K562 (cell line): ENCODE measurements around the gene BCL2L1. TPM values are rescaled to one million over a fixed set of nuclear protein-coding genes. Genes with fewer than 3 reads are reported as not detected.

ENCODE experiments used
- ARHGAP35 ChIP-seq: fragments of 450-650 bp; IDR thresholded peaks from 2 replicates; pipeline ENCODE4 v1.6.1; 2018; ENCODE audit not compliant: partially characterized antibody
- BRCA1 ChIP-seq, 2 experiments: fragments of 450-650 bp in 1 of 2; sonication (generic) in 1 of 2; formaldehyde crosslinking in 1 of 2; IDR thresholded peaks; 2 replicates each; pipeline versions ENCODE4 v1.5.0 to v1.6.1; 2017 to 2020; ENCODE audit warnings: mild to moderate bottlenecking in 1 of 2, missing genetic modification reagents in 1 of 2
- CBFB ChIP-seq: sonication (generic); formaldehyde crosslinking; IDR thresholded peaks from 2 replicates; pipeline ENCODE4 v1.4.0; 2020; ENCODE audit warnings: mild to moderate bottlenecking, missing genetic modification reagents
- CTBP1 ChIP-seq: fragments of 450-650 bp; IDR thresholded peaks from 2 replicates; pipeline ENCODE4 v1.6.1; 2016; ENCODE audit warnings: borderline replicate concordance
- FOXA1 ChIP-seq: fragments of 450-650 bp; IDR thresholded peaks from 2 replicates; pipeline ENCODE4 v1.6.1; 2016; ENCODE audit warnings: mild to moderate bottlenecking, borderline replicate concordance
- KLF6 ChIP-seq: fragments of 250-450 bp; sonication (Bioruptor Pico); IDR thresholded peaks from 2 replicates; pipeline ENCODE4 v1.4.0; 2020; ENCODE audit warnings: mild to moderate bottlenecking, moderate library complexity, borderline replicate concordance
- NCOA2 ChIP-seq, 2 experiments: fragments of 450-650 bp; IDR thresholded peaks; 2 replicates each; pipeline ENCODE4 v1.6.1; 2018; ENCODE audit warnings: mild to moderate bottlenecking in 2 of 2, moderate library complexity in 1 of 2; ENCODE audit not compliant: partially characterized antibody in 2 of 2
- NFXL1 ChIP-seq: fragments of 450-650 bp; formaldehyde crosslinking; IDR thresholded peaks from 2 replicates; pipeline ENCODE4 v1.4.0; 2021; ENCODE audit warnings: mild to moderate bottlenecking
- NFYB ChIP-seq: IDR thresholded peaks from 2 replicates; pipeline ENCODE4 v1.6.1; 2011; ENCODE audit warnings: mild to moderate bottlenecking, moderate library complexity; ENCODE audit not compliant: insufficient read length; ENCODE audit errors: extremely low read depth
- PHB2 ChIP-seq: fragments of 450-650 bp; IDR thresholded peaks from 2 replicates; pipeline ENCODE4 v1.6.1; 2017; ENCODE audit warnings: low read depth
- PHF8 ChIP-seq: fragments of 200-600 bp; sonication (generic); IDR thresholded peaks from 2 replicates; pipeline ENCODE4 v1.6.1; 2012; ENCODE audit warnings: mixed run types, mild to moderate bottlenecking, inconsistent platforms, low read length, moderate library complexity, borderline replicate concordance
- PHTF2 ChIP-seq: fragments of 250-450 bp; sonication (Bioruptor Pico); IDR thresholded peaks from 2 replicates; pipeline ENCODE4 v1.5.0; 2021; ENCODE audit warnings: mild to moderate bottlenecking
- POLR2G ChIP-seq: fragments of 200-400 bp; formaldehyde crosslinking; IDR thresholded peaks from 2 replicates; pipeline ENCODE4 v1.6.1; 2017; ENCODE audit warnings: low read depth, mild to moderate bottlenecking, antibody characterized with exemption, low read length, moderate library complexity
- RAD51 ChIP-seq: fragments of 450-650 bp; IDR thresholded peaks from 2 replicates; pipeline ENCODE4 v1.7.1; 2016; ENCODE audit warnings: low read depth, mild to moderate bottlenecking, borderline replicate concordance
- RBBP5 ChIP-seq: fragments of 200-600 bp; sonication (generic); IDR thresholded peaks from 2 replicates; pipeline ENCODE4 v1.6.1; 2012; ENCODE audit warnings: borderline replicate concordance, mild to moderate bottlenecking, low read length, control low read depth, inconsistent platforms; ENCODE audit not compliant: insufficient read depth, poor library complexity, severe bottlenecking
- RBM34 ChIP-seq: fragments of 200-400 bp; formaldehyde crosslinking; IDR thresholded peaks from 2 replicates; pipeline ENCODE4 v1.6.1; 2018; ENCODE audit warnings: low read length, borderline replicate concordance; ENCODE audit not compliant: insufficient read depth
- SIX5 ChIP-seq, 2 experiments: IDR thresholded peaks; 2 replicates each; pipeline ENCODE4 v1.6.1; 2011; ENCODE audit warnings: low read length in 2 of 2, borderline replicate concordance in 1 of 2, low read depth in 1 of 2, mild to moderate bottlenecking in 1 of 2, moderate library complexity in 1 of 2; ENCODE audit not compliant: insufficient read depth in 1 of 2
- SLC30A9 ChIP-seq: fragments of 250-450 bp; sonication (Bioruptor Pico); IDR thresholded peaks from 2 replicates; pipeline ENCODE4 v1.8.0; 2022; ENCODE audit warnings: mild to moderate bottlenecking, moderate library complexity
- SMAD4 ChIP-seq: fragments of 250-450 bp; sonication (Bioruptor Pico); conservative IDR thresholded peaks from 2 replicates; pipeline ENCODE4 v1.8.0; 2021; ENCODE audit warnings: inconsistent platforms, mild to moderate bottlenecking, moderate library complexity
- SP2 ChIP-seq: IDR thresholded peaks from 2 replicates; pipeline ENCODE4 v1.6.1; 2011; ENCODE audit warnings: mild to moderate bottlenecking, low read depth, low read length, moderate library complexity; ENCODE audit not compliant: poor library complexity, severe bottlenecking; ENCODE audit errors: extremely low read depth
- TAF1 ChIP-seq: IDR thresholded peaks from 2 replicates; pipeline ENCODE4 v1.6.1; 2011; ENCODE audit warnings: mild to moderate bottlenecking, low read length, moderate library complexity; ENCODE audit not compliant: insufficient read depth, control insufficient read depth, severe bottlenecking; ENCODE audit errors: extremely low read depth
- TARDBP ChIP-seq: fragments of 450-650 bp; IDR thresholded peaks from 2 replicates; pipeline ENCODE4 v1.6.1; 2016
- ZNF239 ChIP-seq: fragments of 250-450 bp; sonication (Bioruptor Pico); IDR thresholded peaks from 2 replicates; pipeline ENCODE4 v1.4.0; 2020; ENCODE audit warnings: mild to moderate bottlenecking
- ZNF253 ChIP-seq: fragments of 250-450 bp; sonication (Bioruptor Pico); conservative IDR thresholded peaks from 2 replicates; pipeline ENCODE4 v1.6.1; 2021; ENCODE audit warnings: mild to moderate bottlenecking
- polyA plus RNA-seq, 8 experiments: library from polyadenylated mRNA; depleted of rRNA in 4 of 8; stranded (reverse) in 5 of 8; unstranded in 3 of 8; fragments of >200 nt; fragmentation: Nextera tagmentation in 2 of 8; fragmentation: Illumina TruSeq in 1 of 8; extraction: Ambion mirVana in 2 of 8; extraction: Trizol in 1 of 8; gene quantifications; 2 replicates each; pipeline versions ENCODE4 v1.2.1 to v1.2.3, GENCODE V29; 2011 to 2014; ENCODE audit warnings: inconsistent platforms in 1 of 8, missing spikeins in 1 of 8
- total RNA-seq, 7 experiments: library from RNA; depleted of rRNA in 6 of 7; stranded (reverse); fragments of >200 nt in 6 of 7; fragmentation: Illumina TruSeq in 2 of 7; extraction: Trizol in 2 of 7; gene quantifications; 2 replicates each; pipeline versions ENCODE4 v1.2.1 to v1.2.3, GENCODE V29; 2011 to 2021; ENCODE audit warnings: low replicate concordance in 1 of 7
- TF ChIP-seq, protein P1 (sequence below), 3 experiments: fragments of 200-800 bp in 1 of 3; sonication (Bioruptor generic) in 1 of 3; sonication (generic) in 1 of 3; formaldehyde crosslinking in 1 of 3; IDR thresholded peaks; 2 replicates each; pipeline versions ENCODE4 v1.6.1 to v1.8.0; 2016 to 2022; ENCODE audit warnings: mild to moderate bottlenecking in 2 of 3, missing compliant biosample characterization in 2 of 3, missing genetic modification characterization in 2 of 3, missing genetic modification reagents in 1 of 3
- TF ChIP-seq, protein P2 (sequence below), 3 experiments: IDR thresholded peaks in 2 of 3; conservative IDR thresholded peaks in 1 of 3; 2 replicates each; pipeline ENCODE4 v1.5.1; 2011 to 2012; ENCODE audit warnings: low read length in 3 of 3, mild to moderate bottlenecking in 3 of 3, control low read depth in 2 of 3, improper control_type of control experiment in 1 of 3, inconsistent platforms in 1 of 3, low read depth in 1 of 3, mixed read lengths in 1 of 3, moderate library complexity in 1 of 3; ENCODE audit not compliant: insufficient read depth in 2 of 3

Gene BCL2L1
- total and polyA plus RNA-seq, 9 of the 15 experiments (the other 6 are each of a cell fraction or from before 2014, with no cell fraction given) = 3.3 to 182 (median 120) TPM

DNA sequence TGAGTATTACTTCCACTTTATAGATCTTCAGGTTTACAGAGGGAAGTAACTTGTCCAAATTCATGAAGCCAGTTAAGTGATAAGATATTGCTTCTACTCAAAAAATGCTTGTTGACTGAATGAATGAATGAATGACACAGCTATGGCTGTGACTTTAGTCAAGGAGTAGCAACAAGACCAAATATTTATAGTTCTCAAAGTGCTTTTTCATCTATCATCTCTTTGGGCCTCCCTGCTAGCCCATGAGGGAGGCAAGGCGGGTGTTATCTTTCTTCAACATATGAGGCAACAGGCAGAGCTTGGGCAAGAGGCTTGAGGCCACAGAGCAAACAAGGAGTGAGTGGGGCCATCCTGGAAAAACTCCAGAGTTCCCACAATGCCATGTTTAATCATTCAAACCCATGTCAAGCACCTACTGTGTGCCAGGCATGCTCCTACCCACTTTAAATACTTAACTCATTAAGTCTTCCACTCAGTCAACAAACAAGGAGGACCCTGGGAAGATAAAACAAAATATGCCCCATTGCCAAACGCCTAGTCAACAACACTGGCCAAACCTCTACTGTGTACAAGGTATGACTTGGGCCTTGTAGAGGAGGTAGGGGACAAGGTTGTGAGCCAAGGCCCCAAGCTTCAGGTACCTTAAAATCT, 15.9 kb downstream of the BCL2L1 start (continued):
- TF ChIP-seq SMAD4 (CRISPR knock-in tag) (peak; percentile 87), FOXA1 (no peak), RBM34 (no peak), SP2 (no peak), NFYB (no peak), BRCA1 (IDR thresholded peaks at IDR 0.05) (no peak), BRCA1 (CRISPR knock-in tag; IDR thresholded peaks at IDR 0.05) (no peak), TARDBP (no peak), CTBP1 (peak; percentile 64; the same call in 1 of the 2 replicates), POLR2G (no peak), SLC30A9 (CRISPR knock-in tag) (no peak), CBFB (CRISPR knock-in tag) (no peak), RAD51 (no peak), PHF8 (no peak), NFXL1 (CRISPR knock-in tag) (0 out of 2 replicates have a peak, but pooled peaks have one; percentile 24), ZNF239 (CRISPR knock-in tag) (peak; percentile 57; the same call in 1 of the 2 replicates), PHB2 (no peak), ZNF253 (CRISPR knock-in tag) (no peak), SIX5 (IDR thresholded peaks at IDR 0.05; ENCODE audit: borderline replicate concordance in 1 of 2, insufficient read depth in 1 of 2, low read depth in 1 of 2, low read length in 2 of 2) (no peak), NCOA2 (IDR thresholded peaks at IDR 0.05; ENCODE audit: partially characterized antibody in 2 of 2) (peak in 1 of 2 experiments; percentile 64), KLF6 (no peak; the same call in 1 of the 2 replicates), TAF1 (no peak), PHTF2 (CRISPR knock-in tag) (no peak), RBBP5 (no peak), ARHGAP35 (no peak)
- TF ChIP-seq, protein P1, sequence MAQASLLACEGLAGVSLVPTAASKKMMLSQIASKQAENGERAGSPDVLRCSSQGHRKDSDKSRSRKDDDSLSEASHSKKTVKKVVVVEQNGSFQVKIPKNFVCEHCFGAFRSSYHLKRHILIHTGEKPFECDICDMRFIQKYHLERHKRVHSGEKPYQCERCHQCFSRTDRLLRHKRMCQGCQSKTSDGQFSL (CRISPR knock-in tag; IDR thresholded peaks at IDR 0.05) = no peak
- TF ChIP-seq, protein P1 (tag; IDR thresholded peaks at IDR 0.05) = no peak
- TF ChIP-seq, protein P2, sequence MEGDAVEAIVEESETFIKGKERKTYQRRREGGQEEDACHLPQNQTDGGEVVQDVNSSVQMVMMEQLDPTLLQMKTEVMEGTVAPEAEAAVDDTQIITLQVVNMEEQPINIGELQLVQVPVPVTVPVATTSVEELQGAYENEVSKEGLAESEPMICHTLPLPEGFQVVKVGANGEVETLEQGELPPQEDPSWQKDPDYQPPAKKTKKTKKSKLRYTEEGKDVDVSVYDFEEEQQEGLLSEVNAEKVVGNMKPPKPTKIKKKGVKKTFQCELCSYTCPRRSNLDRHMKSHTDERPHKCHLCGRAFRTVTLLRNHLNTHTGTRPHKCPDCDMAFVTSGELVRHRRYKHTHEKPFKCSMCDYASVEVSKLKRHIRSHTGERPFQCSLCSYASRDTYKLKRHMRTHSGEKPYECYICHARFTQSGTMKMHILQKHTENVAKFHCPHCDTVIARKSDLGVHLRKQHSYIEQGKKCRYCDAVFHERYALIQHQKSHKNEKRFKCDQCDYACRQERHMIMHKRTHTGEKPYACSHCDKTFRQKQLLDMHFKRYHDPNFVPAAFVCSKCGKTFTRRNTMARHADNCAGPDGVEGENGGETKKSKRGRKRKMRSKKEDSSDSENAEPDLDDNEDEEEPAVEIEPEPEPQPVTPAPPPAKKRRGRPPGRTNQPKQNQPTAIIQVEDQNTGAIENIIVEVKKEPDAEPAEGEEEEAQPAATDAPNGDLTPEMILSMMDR (IDR thresholded peaks at IDR 0.05 in 2 of 3, conservative IDR thresholded peaks at IDR 0.05 in 1 of 3; ENCODE audit: insufficient read depth in 2 of 3, low read depth in 1 of 3, low read length in 3 of 3) = no peak
